Measurements from ENCODE around the gene RPL27A. TPM values are rescaled to one million over a fixed set of nuclear protein-coding genes. Genes with fewer than 3 reads are reported as not detected.

RPL27A gene
- total and polyA plus RNA-seq, 2 of the 8 experiments (the other 6 are each of a cell fraction or from before 2014, with no cell fraction given), result 1,756 to 1,777 TPM

DNA sequence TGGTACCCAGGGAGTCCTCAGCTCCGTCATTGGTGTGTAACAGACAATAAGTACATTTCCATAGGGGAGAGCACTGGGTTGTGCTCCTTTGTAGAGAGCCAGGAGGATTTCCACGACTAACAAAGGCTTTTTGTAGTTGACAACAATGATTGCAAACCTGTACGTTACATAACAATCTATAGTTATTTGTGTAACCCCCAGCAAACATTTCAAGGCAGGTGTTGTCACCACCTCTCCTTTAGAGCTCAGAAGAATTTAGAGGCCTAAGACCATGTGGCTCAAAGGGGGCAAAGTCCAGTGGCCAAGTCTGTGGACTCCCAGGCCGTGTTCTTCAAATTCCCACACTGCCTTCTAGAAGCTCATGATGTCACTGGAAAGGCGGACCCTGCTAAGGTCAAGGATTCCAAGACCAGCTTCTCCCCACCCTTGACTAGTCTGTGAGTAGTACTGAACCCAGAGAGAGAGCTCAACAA is 15.8 kb downstream of the RPL27A start:
- peak overlapping the region; percentile 73; the same call in 1 of the 2 replicates for H3K27ac ChIP-seq (ENCODE audit: low read depth, low read length)

More for the DNA sequence above, 15.8 kb downstream of the RPL27A start:
- Histone ChIP-seq H2AK5ac (ENCODE audit: low read depth, low read length) (peak overlapping the region; percentile 91), H3K4ac (replicated peaks; ENCODE audit: insufficient read length, low read depth, low read length) (no peak overlapping the region), H4K8ac (ENCODE audit: extremely low read depth, insufficient read depth, low read length) (no peak overlapping the region), H3K36me3 (ENCODE audit: control insufficient read depth in 2 of 4, insufficient read depth in 4 of 4, low read length in 3 of 4) (peaks cover 2 to 21% (median 10%) of the 10 kb centered on the region in 4 experiments; a peak in 6 of 8 replicates), H3K23ac (ENCODE audit: insufficient read length) (no peak overlapping the region), H2AFZ (ENCODE audit: low read length) (no peak overlapping the region), H2BK20ac (ENCODE audit: low read length) (peak overlapping the region; percentile 87; the same call in 1 of the 2 replicates), H3K4me3 (ENCODE audit: extremely low read depth in 1 of 4, insufficient read depth in 2 of 4, low read depth in 3 of 4, low read length in 4 of 4) (no peak overlapping the region), H2BK5ac (ENCODE audit: low read depth, low read length) (peak overlapping the region; percentile 94), H3K9me3 (ENCODE audit: insufficient read depth in 2 of 2, low read depth in 1 of 2, low read length in 1 of 2) (no peaks in the 10 kb centered on the region), H3K79me2 (ENCODE audit: control insufficient read depth in 1 of 2, insufficient read depth in 2 of 2, low read length in 2 of 2) (no peaks in the 10 kb centered on the region), H3K27me3 (replicated peaks in 1 of 4; ENCODE audit: control insufficient read depth in 3 of 4, extremely low read depth in 1 of 4, insufficient read depth in 3 of 4, low read length in 3 of 4) (no peaks in the 10 kb centered on the region), H3K56ac (replicated peaks; ENCODE audit: insufficient read length, low read depth, low read length) (no peak overlapping the region), H2BK15ac (ENCODE audit: low read length) (no peak overlapping the region), H3K18ac (ENCODE audit: extremely low read depth, low read length) (peak overlapping the region; percentile 84), H3K9ac (replicated peaks in 1 of 4; ENCODE audit: extremely low read depth in 1 of 4, low read depth in 3 of 4, low read length in 3 of 4) (no peak overlapping the region; a peak in 2 of 7 replicates), H4K20me1 (replicated peaks in 1 of 2; ENCODE audit: control insufficient read depth in 1 of 2, insufficient read depth in 2 of 2, low read length in 2 of 2) (no peaks in the 10 kb centered on the region), H3K23me2 (ENCODE audit: low read depth, low read length) (no peaks in the 10 kb centered on the region; the same call in 1 of the 2 replicates), H4K5ac (ENCODE audit: insufficient read length, low read depth, low read length) (peak overlapping the region; percentile 32), H3K4me2 (ENCODE audit: insufficient read depth in 1 of 2, low read depth in 2 of 2, low read length in 2 of 2) (peak overlapping the region; percentile 8 to 36), H3K14ac (ENCODE audit: insufficient read length) (no peak overlapping the region), H2BK12ac (ENCODE audit: low read depth, low read length) (peak overlapping the region; percentile 70), H3K4me1 (replicated peaks in 1 of 4; ENCODE audit: control insufficient read depth in 3 of 4, insufficient read depth in 4 of 4, low read length in 3 of 4) (peaks cover 15 to 28% (median 20%) of the 10 kb centered on the region in 4 experiments; a peak in 6 of 7 replicates), H3K79me1 (ENCODE audit: low read depth, low read length) (no peaks in the 10 kb centered on the region; the same call in 1 of the 2 replicates), H2BK120ac (replicated peaks; ENCODE audit: low read depth, low read length) (peak overlapping the region; percentile 0), H4K91ac (replicated peaks; ENCODE audit: insufficient read length, low read length) (peak overlapping the region; percentile 85)
- 66% methylated on average over 5 of the region's 5 CpGs; no CpG with 5 or more reads in 1 of the 2 experiments for WGBS, 2 experiments (ENCODE audit: extremely low coverage in 1 of 2, insufficient coverage in 1 of 2, insufficient read length in 1 of 2, insufficient replicate concordance in 2 of 2, low coverage in 1 of 2, low lambda C conversion rate in 2 of 2, missing lambda C conversion rate in 1 of 2)
- ChIA-PET CTCF (ENCODE audit: partially characterized antibody) (interaction anchor here (0.7 to 1.2 kb wide), 7 partner anchors 33 to 262 kb away, joined by 3 to 4 read pairs (median 3); a partner anchor contains a TSS), POLR2A (ENCODE audit: partially characterized antibody) (interaction anchor here (0.6 to 11.1 kb wide), 18 partner anchors 9 to 138 kb away, joined by 3 to 248 read pairs (median 4); partner anchors contain the start of genes RPL27A and TRIM66)
- DNase-seq (ENCODE audit: low read depth in 1 of 2, low spot score in 2 of 2), result no peak
- FAIRE-seq, result no peak
- TF ChIP-seq NRF1 (IDR thresholded peaks at IDR 0.05; ENCODE audit: low read depth, low read length) (no peak), BRCA1 (IDR thresholded peaks at IDR 0.05; ENCODE audit: low read depth, low read length) (no peak), KDM5A (IDR thresholded peaks at IDR 0.05; ENCODE audit: low read length) (no peak), EGR1 (IDR thresholded peaks at IDR 0.05; ENCODE audit: borderline replicate concordance, low read depth, low read length) (no peak), POLR2A (IDR thresholded peaks at IDR 0.05; ENCODE audit: control extremely low read depth in 1 of 2, low read depth in 2 of 2, low read length in 2 of 2) (no peak), ASH2L (IDR thresholded peaks at IDR 0.05; ENCODE audit: low read length) (peak; percentile 22)
- TF ChIP-seq, protein P1, sequence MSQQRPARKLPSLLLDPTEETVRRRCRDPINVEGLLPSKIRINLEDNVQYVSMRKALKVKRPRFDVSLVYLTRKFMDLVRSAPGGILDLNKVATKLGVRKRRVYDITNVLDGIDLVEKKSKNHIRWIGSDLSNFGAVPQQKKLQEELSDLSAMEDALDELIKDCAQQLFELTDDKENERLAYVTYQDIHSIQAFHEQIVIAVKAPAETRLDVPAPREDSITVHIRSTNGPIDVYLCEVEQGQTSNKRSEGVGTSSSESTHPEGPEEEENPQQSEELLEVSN (IDR thresholded peaks at IDR 0.05), result peak; percentile 19; the same call in 1 of the 2 replicates
- TF ChIP-seq, protein P2, sequence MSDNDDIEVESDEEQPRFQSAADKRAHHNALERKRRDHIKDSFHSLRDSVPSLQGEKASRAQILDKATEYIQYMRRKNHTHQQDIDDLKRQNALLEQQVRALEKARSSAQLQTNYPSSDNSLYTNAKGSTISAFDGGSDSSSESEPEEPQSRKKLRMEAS (IDR thresholded peaks at IDR 0.05), result 0 out of 2 replicates have a peak, but pooled peaks have one; percentile 27

Measured in H1 (cell line).